ENCODE results near the gene CHD6. TPM values are rescaled to one million over a fixed set of nuclear protein-coding genes. Genes with fewer than 3 reads are reported as not detected.

The CHD6 gene
- total RNA-seq, 1 donor from 2014 or later, result 19.7 TPM

DNA sequence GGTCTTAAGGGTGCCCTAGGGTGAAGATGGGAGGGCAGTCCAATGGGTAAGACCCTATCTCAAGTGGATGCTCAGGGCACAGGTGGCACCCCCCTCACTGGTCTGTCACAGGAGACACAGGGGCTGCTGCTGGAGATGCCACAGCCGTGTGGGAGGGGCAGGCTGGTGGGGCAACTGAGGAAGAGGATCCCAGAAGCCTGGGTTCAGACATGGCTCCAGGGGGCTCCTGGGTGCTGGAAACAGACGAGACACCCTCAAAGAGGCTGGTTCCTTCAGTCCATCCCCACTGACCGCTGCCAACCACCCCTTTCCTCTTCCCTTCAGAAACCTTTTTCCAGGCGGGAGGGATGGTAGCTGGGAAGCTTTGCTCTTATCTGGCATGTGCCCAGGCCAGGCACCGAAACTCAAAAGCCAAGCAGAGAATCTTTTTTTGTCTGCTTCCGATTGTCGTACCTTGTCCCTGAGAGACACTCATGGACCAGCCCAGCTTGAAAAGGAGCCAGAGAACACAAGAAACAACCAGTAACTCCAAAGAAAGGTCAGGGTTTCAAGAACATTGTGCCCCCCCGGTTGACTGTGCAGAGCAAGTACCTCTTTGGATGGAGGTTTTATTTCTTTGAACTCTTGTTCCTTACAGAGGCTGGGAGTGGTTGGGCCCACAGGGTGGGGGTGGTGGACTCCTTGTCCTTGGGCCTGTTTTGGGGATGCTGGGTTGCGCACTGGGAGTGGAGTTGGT, 223.1 kb downstream of the CHD6 start:
- no peak for DNase-seq (ENCODE audit: low read depth, low spot score)

DNA sequence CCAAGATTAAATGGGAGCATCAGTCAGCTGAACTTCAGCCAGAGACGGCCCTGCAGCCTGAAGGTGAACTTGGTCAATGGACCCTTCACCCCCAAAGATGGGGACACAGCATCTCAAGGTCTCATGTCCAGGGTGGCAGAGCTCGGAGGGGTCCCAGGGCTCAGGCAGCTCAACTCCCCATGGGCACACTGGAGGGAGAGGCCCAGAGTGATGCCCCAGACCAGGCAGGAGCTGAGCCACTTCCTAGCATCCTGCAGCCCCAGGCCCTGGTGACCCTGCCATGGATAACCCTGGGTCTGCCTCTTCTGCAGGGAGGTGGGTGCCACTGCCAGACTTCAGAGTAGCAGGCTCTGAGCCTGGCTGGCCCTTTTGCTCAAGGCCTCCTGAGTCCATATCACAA, 224.1 kb downstream of the CHD6 start:
- DNase-seq (ENCODE audit: low read depth, low spot score), result no peak

DNA sequence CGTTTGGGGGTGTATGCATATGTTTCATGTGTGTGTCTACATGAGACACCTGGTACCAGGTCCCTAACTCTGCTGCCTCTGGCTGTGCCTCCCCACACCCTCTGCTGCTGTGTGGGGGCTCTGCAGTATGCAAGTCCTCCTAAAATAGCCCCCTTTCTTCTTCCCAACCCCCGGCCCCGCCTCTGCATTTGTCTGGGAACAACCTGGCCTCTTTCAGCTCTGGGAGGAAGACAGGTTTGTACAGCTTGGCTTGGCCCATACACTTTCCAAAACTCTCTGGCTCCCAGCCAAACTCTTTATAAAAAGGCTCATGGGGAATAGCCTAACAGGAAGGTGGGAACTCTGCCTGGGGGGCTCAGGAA, 224.5 kb downstream of the CHD6 start:
- no peak for DNase-seq (ENCODE audit: low read depth, low spot score)

DNA sequence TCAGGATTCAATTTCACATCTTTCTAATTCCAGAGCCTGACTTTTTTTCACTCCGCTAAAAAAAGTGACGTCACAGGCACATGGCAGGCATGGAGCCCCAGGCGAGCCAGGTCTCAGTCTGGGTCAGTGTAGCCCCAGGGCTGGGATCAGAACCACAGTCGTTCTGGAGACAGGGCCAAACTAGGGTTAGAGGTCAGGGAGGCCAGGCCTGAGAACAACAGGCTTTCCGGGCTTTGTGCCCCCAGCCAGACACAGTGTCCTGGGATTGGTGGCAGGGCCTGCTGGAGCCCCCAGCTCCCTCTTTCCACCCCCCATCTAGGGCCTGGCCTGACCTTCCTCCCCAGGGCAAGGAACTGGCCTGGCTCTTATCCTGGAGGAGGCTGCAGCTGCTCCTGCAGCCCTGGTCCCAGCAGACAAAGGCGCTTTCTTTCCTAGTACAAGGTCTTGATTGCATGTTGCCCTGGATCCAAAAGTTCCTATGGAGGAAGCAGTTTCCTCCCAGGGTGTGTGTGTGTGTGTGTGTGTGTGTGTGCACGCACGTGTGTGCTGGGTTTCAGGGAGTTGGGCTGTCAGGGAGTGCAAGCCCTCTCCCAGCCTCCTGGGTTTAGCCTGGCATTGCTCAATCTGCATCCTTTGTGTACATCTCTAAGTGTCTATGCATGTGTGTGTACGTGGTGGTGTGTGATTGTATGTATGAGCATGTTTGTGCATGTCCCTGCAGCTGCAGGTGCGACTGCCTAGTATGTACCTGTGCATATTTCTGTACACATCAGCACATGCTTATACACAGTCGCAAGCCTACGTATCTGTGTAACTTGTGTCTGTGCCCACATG, 225.1 kb downstream of the CHD6 start:
- DNase-seq (ENCODE audit: low read depth, low spot score), result no peak

DNA sequence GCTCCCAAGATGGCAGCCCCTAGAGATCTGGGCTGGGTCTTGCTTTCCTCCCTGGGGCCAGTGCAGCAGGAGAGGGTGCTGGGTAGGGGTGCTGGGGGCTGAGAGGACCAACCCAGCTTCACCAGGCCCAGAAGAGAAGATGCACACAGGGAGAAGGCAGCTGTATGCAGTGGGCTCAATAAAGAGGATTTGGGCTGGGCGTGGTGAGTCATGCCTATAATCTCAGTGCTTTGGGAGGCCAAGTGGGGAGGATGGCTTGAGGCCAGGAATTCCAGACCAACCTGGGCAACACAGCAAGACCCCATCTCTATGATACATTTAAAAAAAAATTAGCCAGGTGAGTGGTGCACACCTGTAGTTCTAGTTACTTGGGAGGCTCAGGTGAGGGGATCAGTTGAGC, 225.9 kb downstream of the CHD6 start:
- DNase-seq (ENCODE audit: low read depth, low spot score), result no peak

DNA sequence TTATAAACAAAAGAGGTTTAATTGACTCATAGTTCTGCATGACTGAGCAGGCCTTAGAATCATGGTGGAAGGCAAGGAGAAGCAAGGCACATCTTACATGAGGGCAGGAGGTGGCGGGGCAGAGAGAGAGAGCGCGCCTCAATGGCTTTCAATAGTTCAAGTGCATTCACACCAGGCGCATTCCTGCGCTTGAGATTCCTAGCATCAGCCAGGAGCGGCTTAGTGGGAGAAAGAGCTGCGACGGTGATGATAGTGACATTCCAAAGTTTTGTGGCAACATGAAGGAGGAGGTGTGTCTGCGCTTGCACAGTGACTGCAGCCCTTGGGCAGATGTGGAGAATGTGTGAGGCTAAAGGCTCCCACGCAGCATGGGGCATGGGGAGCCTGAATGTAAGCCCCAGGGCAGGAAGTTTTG, 226.6 kb downstream of the CHD6 start:
- DNase-seq (ENCODE audit: low read depth, low spot score), result no peak

DNA sequence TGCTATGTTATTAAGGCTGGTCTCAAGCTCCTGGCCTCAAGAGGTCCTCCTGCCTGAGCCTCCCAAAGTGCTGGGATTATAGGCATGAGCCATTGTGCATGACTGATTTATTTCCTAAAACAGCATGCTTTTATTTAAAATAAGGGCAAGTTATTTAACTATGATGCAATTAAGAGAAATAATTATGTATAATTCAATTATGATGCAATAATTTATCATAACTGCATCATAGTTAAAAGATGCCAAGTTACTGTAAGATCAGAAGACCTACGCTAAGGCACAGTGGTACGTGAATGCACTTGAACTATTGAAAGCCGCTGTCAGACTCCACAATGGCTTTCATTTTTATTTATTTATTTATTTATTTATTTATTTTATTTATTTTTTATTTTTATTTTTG, 227.3 kb downstream of the CHD6 start:
- DNase-seq (ENCODE audit: low read depth, low spot score), result no peak

DNA sequence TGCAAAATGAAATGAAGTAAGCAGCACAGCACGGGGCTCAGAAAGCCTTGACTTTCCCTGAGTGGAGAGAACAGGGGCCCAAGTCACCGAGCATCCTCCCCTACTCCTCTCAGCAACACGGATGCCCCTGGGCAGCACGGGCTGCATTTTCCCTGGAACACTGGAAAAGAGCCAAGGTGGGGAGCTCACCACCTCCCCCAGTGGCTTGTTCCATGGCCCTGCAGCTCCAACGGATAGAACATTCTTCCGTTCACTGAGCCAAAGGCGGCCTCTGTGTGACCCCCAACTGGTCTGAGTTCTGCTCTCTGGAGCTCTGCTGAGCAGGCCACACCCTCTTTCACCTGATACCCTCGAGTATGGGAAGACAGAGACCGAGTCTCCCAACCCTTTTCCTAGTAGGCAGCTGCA, 230.7 kb downstream of the CHD6 start:
- DNase-seq (ENCODE audit: low read depth, low spot score), result no peak

DNA sequence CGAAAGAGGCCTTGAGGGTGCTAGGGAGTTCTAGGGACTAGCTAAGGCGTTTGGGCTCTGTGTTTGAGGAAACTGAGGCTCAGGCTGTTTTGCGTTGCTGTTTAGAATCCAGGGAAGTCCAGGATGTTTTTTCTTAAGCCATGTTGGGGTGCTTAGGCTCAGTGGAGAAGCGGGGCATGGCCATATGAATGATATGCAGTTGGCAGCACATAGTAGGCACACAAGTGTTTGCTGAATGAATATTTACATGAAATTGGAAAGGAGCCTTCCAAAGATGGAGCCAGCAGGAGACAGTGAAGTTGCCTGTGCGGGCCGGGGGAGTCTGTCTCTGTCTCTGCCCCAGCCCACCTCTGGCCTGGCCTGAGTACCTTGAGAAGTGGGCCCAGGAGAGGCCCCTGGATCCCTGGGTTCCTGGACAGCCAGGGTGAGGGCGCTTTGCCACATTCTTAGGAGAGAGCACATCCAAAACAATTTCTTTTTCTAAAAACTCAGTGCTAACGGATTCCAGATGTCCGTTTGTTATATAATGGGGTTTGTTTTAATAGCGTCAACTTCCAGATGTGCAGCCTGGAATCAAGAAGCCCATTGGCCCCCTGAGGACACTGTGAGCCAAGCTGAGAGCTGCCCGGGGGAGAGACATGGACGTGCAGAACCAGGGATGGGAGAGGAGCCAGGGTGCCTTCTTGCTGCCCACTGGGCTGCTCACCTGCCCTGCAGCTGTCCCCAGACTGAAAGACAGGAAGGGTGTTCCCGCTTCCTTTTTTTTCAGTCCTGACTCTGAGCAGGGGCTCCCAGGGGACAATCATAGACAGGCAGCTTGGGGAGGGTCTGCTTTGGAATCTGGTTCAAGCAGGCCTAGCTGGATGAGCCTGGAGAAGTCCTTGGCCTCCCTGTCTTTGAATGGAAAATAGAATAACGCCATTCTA, 231.4 kb downstream of the CHD6 start:
- no peak for DNase-seq (ENCODE audit: low read depth, low spot score)

DNA sequence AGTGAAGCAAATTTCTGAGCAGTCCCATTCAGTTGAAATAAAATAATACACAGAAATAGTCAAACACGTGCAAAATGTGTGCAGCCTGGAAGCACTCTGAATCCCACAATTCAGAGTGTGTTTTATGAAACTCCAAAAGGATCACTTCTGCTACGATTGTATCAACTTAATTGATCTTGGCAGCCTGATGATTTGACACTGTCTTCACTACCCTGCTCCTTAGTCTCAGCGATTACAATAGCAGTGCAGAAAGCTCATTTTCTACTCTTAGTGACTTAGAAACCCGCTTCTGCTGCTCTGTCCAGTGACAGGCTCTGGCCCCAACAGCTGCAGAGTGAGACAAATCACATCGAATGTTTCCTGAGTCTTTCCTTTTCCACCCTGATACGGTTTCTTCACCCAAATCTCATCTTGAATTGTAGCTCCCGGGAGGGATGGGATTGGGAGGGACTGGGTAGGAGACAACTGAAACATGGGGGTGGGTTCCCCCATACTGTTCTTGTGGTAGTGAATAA, 235.3 kb downstream of the CHD6 start:
- DNase-seq (ENCODE audit: low read depth, low spot score), result no peak

DNA sequence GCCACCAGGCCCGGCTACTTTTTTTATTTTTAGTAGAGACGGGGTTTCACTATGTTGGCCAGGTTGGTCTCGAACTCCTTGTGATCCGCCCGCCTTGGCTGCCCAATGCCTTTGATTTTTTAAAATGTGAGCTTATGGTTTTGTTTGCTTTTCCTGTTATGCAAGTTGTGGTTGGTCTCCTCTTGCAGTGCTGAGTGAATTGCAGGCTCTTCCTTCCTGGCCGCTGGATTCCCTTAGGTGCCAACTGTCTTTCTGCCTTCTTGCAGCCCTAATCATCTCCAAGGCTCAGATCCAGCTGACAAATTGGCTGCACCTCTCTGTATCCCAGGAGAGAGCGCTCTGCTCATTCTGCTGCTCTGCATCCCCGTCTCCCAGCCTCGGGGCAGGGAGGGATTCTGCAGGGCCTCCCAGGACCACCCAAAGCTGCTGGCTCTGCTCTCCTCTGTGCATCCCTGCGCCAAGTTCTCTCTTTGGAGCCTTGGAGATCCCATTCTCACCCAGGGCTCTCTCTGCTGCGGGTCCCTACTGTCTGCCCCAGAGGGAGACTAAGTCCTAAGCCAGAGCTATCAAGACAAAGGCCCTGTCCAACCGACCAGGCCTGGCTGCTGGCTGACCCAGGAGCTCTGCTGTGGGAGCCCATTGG, 237.5 kb downstream of the CHD6 start:
- DNase-seq (ENCODE audit: low read depth, low spot score), result no peak

DNA sequence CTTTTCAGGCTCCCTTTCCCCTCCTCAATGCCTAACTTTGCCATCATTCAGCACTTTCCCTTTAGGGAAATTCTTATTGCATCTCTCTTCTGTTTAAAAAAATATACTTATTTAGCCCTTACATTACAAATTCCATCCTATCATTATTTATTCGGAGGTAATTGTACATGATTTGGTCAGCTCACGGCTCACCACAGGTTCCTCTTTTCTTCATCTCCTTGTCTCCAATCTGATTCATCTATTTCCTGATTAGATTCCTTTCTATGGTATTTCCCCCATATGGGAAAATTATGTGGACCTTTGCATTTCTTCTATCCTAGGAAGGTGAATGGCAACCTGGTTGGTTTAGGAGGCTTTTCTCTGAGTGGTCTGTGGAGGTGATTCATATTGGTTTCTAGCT, 238.6 kb downstream of the CHD6 start:
- DNase-seq (ENCODE audit: low read depth, low spot score), result no peak

DNA sequence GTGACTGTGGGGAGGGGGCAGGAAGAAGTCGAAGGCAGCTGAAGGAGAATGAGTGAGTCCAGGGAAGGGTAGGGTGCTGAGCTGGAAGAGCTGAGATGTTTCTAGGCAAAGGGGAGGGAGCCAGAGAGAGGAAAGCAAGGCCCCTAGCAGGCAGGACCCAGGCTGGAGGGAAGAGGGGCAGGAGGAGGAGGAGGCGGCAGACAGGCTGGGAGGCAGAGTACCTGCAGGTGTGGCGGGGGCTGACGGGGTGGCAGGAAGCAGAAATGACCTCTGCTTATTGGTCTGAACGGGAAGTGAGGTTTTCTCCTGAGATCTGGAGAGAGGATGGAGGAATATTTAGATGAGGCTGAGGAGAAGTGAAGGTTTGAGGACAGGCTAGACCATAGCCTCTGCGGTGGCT, 240.9 kb downstream of the CHD6 start:
- no peak for DNase-seq (ENCODE audit: low read depth, low spot score)

DNA sequence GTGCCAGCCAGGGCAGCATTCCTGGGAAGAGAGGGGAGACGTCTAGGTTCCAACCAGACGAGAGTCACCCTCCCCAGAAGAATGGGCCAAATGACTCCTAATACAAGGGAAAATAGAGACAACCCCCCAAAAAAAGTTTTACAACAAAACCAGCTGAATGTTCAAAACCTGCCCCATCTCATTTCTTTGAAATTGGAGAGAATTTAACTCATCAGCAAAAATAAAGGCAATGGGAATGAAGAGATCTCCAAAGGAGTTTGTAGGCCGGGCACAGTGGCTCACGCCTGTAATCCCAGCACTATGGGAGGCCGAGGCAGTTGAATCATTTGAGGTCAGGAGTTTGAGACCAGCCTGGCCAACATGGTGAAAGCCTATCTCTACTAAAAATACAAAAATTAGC, 241.8 kb downstream of the CHD6 start:
- DNase-seq (ENCODE audit: low read depth, low spot score), result no peak

DNA sequence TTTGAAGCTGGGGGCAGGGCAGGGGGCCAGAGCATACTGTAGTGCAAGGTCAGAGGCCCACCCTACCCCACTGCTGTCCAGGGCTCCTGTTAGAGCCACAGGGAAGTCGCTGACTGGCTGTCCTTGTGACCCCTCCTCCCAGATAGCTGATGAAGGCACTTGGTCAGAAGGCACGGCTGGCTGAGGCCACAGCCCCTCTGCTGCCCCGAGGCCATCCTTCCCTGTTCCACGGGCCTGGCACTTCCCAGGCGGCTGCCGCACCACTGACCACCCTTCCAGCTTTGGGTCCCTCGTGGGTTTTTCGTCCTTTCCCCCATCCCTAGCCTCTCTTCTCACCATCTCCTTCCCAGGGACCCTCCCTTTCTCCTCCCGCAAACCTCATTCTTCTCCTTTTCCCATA, 242.3 kb downstream of the CHD6 start:
- DNase-seq (ENCODE audit: low read depth, low spot score), result no peak

DNA sequence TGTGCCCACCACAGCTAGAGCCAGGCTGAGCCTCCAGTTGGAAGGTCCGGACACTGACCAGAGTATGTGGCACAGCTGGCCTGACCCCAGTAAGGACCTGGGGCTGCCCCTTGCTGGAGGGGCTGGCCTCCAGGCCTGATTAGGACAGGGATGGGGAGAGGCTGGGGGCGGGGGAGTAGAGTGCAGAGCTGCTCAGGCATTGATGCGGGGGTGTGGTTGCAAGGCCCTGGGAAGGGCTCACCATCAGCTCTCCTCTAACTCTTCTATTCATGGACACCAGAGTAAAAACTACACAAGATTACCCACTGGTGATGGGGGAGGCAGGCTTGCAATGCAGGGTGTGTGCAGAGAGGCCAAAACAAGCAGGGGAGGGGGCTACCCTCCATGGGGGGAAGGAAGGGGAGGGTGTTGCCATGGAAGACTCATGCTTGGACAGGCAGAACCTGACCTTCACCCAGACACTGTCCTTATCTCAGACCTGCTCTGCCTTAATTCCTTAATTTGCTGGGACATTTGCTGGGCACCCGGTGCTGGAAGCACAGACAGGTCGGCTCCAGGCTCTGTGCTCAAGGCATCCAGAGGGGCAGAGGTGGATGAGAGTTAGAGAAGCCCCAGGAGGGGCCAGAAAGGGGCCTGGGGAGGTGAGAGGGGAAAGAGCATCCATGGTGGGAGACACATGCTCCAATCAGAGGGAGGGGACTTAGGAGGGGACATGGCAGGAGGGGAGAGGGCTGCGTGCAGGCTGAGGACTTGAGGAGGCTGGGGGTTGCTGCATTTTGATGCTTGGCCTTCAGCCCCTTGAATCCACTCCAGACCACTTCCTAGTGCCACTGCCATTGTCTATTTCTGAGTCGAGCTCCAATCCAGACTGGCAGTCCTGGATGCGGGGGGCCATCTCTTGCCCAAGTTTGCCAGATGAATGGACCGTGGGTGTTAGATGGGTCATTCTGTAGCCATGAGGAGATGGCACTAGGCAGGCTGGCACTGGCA, 244.0 kb downstream of the CHD6 start:
- DNase-seq (ENCODE audit: low read depth, low spot score), result no peak

DNA sequence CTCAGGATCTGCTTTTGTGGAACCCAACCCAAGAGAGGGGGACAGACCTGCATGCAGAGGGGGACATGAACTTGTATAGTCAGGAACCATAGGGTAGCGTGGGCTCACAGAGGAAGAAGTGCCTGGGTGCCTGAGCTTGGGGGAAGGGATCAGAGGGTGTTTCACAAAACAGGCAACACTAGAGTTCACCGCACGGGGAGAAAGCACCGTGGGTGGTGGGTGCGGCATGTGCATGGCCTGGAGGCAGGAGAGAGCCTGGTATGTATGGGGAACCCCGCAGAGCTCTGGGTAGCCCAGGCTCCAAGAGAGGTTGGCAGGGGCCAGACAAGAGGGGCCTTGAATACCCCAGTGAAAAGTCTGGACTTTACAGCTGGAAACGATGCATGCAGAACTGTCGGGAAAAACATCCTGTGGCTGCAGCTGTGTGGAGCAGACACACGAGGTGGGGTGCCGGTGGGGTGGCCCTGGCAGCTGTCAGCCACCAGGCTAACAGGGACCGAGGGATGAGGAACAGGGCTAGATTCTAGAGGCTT, 244.9 kb downstream of the CHD6 start:
- DNase-seq (ENCODE audit: low read depth, low spot score), result no peak

DNA sequence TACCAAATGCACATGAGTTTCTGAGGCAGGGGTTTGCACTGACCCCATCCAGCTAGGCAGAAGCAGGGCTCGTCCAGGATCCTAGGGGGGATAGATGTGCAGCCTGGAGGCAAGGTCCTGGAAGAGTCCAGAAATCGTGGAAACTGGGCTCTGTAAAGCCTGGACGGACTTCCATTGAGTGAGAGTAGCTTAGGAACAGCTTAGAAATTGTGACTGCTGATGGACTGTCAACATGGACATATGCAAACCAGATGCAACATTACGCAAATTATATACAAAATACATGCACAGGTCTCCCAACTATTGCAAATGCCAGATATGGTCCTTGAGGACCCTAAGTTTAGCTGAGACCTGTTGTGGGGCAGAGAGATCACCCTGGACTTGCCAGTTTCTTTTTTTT, 246.8 kb downstream of the CHD6 start:
- no peak for DNase-seq (ENCODE audit: low read depth, low spot score)

DNA sequence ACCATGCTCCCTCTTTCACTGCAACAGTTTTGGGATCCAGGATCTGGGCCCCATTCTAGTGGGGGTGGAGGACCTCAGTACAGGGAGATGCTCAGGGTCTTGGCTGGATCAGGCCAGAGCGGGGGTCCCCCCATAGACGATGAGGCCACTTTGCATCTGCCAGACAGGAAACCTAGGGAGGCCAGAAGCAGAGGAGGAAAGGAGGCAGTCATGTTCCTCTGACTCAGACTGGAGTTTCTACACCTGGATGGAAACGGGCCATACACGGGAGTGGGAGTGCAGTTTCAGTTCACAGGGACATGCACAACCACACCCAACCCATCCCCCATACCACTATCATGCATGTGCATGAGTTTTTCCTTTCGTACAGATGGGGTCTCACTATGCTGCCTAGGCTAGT, 248.0 kb downstream of the CHD6 start:
- no peak for DNase-seq (ENCODE audit: low read depth, low spot score)

DNA sequence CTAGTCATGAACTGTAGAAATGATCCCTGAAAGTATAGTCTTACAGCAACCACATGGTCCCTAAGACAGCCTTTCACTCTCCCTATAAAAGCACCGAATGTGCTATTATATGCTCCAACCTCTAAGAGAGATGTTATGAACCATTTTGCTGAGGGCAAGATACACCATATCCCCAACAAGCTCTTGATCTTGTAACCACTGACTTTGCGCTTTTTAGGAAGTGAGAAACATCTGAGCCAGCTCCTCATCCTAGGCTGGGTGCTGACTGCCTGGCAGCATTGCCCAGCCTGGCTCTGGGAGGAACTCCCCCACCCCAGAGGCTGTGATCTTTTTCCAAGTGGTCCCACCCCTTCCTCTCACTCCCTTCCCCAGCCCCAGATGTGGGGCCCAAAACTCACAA, 248.5 kb downstream of the CHD6 start:
- no peak for DNase-seq (ENCODE audit: low read depth, low spot score)
